ENCODE measurements around the gene NT5C1B.

GRCh38 chr2:18589354-18589753 is at the start of gene NT5C1B:
- TF ChIP-seq CTCF (IDR thresholded peaks at IDR 0.05) (no peak), POLR2A (IDR thresholded peaks at IDR 0.05) (no peak)
